Measurements from ENCODE around the gene APOBEC3A. TPM values are rescaled to one million over a fixed set of nuclear protein-coding genes. Genes with fewer than 3 reads are reported as not detected.
"Not testable (repeated sequence)": the region's sequence is repeated elsewhere in the genome, so short reads cannot be mapped to it uniquely, and the experiment has no call there.

The APOBEC3A gene
- polyA plus RNA-seq, 1 of the 3 experiments (the other 2 are of a cell fraction), result not detected

DNA sequence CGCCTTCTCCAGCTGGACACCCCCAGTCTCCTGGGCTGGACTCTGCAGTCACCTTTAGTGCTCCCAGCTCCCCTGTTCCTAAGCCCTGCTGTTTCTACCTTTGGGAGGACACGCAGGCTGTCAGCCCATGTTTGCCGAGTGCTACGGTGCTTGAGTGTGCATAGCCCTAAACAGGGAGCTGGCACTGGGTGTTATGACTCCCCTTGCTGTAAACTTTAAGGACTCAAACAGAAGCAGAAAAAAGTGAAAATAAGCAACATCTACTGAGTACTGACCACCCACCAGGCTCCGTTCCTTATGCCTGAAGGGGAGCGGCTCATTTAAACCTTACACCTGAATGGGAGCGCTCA, 17.4 kb downstream of the APOBEC3A start:
- no CpG with 5 or more reads among the region's 7 CpGs for WGBS (ENCODE audit: low lambda C conversion rate)
- Histone ChIP-seq H3K79me2 (ENCODE audit: insufficient read depth) (no peaks in the 10 kb centered on the region), H3K4me3 (ENCODE audit: low read depth in 2 of 2, low read length in 1 of 2) (no peak overlapping the region), H3K4me2 (no peak overlapping the region), H2AFZ (ENCODE audit: low read depth) (no peak overlapping the region), H3K27ac (ENCODE audit: low read depth in 2 of 2, low read length in 1 of 2) (no peak overlapping the region), H3K9ac (no peak overlapping the region), H3F3A (replicated peaks; ENCODE audit: insufficient read depth) (no peaks in the 10 kb centered on the region), H4K20me1 (ENCODE audit: insufficient read depth) (no peaks in the 10 kb centered on the region), H3K4me1 (ENCODE audit: control insufficient read depth in 1 of 2, insufficient read depth in 2 of 2, low read depth in 1 of 2, low read length in 1 of 2) (no peaks in the 10 kb centered on the region), H3K9me2 (no peaks in the 10 kb centered on the region), H3K9me3 (no peaks in the 10 kb centered on the region), H3K36me3 (replicated peaks in 1 of 2; ENCODE audit: control insufficient read depth in 1 of 2, insufficient read depth in 2 of 2, low read length in 1 of 2) (no peaks in the 10 kb centered on the region), H3K27me3 (ENCODE audit: insufficient read depth) (no peaks in the 10 kb centered on the region)
- CTCF ChIA-PET, result no interaction called here
- TF ChIP-seq MXI1 (IDR thresholded peaks at IDR 0.05; ENCODE audit: low read depth, low read length) (no peak), GABPA (IDR thresholded peaks at IDR 0.05; ENCODE audit: low read depth) (no peak), TEAD4 (IDR thresholded peaks at IDR 0.05; ENCODE audit: borderline replicate concordance, insufficient read depth) (no peak), TCF12 (IDR thresholded peaks at IDR 0.05) (no peak), JUND (IDR thresholded peaks at IDR 0.05) (no peak), NRF1 (IDR thresholded peaks at IDR 0.05; ENCODE audit: low read depth, low read length) (no peak), CHD2 (IDR thresholded peaks at IDR 0.05; ENCODE audit: low read length, partially characterized antibody) (no peak), RFX5 (IDR thresholded peaks at IDR 0.05; ENCODE audit: low read length) (no peak), EZH2phosphoT487 (IDR thresholded peaks at IDR 0.05; ENCODE audit: borderline replicate concordance, low read depth) (no peak), MEF2A (IDR thresholded peaks at IDR 0.05; ENCODE audit: borderline replicate concordance, low read depth) (no peak), RXRA (IDR thresholded peaks at IDR 0.05; ENCODE audit: borderline replicate concordance, low read depth) (no peak), FOSL2 (IDR thresholded peaks at IDR 0.05; ENCODE audit: borderline replicate concordance, low read depth) (no peak), EP300 (IDR thresholded peaks at IDR 0.05; ENCODE audit: borderline replicate concordance in 1 of 2, low read depth in 1 of 2, low read length in 1 of 2) (no peak), GATA2 (CRISPR knock-in tag; IDR thresholded peaks at IDR 0.05) (no peak)
- TF ChIP-seq, protein P1, sequence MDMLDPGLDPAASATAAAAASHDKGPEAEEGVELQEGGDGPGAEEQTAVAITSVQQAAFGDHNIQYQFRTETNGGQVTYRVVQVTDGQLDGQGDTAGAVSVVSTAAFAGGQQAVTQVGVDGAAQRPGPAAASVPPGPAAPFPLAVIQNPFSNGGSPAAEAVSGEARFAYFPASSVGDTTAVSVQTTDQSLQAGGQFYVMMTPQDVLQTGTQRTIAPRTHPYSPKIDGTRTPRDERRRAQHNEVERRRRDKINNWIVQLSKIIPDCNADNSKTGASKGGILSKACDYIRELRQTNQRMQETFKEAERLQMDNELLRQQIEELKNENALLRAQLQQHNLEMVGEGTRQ (IDR thresholded peaks at IDR 0.05; ENCODE audit: borderline replicate concordance, low read depth, low read length), result no peak
- TF ChIP-seq, protein P2, sequence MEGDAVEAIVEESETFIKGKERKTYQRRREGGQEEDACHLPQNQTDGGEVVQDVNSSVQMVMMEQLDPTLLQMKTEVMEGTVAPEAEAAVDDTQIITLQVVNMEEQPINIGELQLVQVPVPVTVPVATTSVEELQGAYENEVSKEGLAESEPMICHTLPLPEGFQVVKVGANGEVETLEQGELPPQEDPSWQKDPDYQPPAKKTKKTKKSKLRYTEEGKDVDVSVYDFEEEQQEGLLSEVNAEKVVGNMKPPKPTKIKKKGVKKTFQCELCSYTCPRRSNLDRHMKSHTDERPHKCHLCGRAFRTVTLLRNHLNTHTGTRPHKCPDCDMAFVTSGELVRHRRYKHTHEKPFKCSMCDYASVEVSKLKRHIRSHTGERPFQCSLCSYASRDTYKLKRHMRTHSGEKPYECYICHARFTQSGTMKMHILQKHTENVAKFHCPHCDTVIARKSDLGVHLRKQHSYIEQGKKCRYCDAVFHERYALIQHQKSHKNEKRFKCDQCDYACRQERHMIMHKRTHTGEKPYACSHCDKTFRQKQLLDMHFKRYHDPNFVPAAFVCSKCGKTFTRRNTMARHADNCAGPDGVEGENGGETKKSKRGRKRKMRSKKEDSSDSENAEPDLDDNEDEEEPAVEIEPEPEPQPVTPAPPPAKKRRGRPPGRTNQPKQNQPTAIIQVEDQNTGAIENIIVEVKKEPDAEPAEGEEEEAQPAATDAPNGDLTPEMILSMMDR (IDR thresholded peaks at IDR 0.05), result no peak
- TF ChIP-seq, protein P3, sequence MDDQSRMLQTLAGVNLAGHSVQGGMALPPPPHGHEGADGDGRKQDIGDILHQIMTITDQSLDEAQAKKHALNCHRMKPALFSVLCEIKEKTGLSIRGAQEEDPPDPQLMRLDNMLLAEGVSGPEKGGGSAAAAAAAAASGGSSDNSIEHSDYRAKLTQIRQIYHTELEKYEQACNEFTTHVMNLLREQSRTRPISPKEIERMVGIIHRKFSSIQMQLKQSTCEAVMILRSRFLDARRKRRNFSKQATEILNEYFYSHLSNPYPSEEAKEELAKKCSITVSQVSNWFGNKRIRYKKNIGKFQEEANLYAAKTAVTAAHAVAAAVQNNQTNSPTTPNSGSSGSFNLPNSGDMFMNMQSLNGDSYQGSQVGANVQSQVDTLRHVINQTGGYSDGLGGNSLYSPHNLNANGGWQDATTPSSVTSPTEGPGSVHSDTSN (IDR thresholded peaks at IDR 0.05), result no peak
- TF ChIP-seq, protein P4, sequence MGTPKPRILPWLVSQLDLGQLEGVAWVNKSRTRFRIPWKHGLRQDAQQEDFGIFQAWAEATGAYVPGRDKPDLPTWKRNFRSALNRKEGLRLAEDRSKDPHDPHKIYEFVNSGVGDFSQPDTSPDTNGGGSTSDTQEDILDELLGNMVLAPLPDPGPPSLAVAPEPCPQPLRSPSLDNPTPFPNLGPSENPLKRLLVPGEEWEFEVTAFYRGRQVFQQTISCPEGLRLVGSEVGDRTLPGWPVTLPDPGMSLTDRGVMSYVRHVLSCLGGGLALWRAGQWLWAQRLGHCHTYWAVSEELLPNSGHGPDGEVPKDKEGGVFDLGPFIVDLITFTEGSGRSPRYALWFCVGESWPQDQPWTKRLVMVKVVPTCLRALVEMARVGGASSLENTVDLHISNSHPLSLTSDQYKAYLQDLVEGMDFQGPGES (IDR thresholded peaks at IDR 0.05; ENCODE audit: low read depth, low read length), result no peak
- TF ChIP-seq, protein P5, sequence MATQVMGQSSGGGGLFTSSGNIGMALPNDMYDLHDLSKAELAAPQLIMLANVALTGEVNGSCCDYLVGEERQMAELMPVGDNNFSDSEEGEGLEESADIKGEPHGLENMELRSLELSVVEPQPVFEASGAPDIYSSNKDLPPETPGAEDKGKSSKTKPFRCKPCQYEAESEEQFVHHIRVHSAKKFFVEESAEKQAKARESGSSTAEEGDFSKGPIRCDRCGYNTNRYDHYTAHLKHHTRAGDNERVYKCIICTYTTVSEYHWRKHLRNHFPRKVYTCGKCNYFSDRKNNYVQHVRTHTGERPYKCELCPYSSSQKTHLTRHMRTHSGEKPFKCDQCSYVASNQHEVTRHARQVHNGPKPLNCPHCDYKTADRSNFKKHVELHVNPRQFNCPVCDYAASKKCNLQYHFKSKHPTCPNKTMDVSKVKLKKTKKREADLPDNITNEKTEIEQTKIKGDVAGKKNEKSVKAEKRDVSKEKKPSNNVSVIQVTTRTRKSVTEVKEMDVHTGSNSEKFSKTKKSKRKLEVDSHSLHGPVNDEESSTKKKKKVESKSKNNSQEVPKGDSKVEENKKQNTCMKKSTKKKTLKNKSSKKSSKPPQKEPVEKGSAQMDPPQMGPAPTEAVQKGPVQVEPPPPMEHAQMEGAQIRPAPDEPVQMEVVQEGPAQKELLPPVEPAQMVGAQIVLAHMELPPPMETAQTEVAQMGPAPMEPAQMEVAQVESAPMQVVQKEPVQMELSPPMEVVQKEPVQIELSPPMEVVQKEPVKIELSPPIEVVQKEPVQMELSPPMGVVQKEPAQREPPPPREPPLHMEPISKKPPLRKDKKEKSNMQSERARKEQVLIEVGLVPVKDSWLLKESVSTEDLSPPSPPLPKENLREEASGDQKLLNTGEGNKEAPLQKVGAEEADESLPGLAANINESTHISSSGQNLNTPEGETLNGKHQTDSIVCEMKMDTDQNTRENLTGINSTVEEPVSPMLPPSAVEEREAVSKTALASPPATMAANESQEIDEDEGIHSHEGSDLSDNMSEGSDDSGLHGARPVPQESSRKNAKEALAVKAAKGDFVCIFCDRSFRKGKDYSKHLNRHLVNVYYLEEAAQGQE (IDR thresholded peaks at IDR 0.05; ENCODE audit: low read depth, low read length), result no peak
- TF ChIP-seq, protein P6, sequence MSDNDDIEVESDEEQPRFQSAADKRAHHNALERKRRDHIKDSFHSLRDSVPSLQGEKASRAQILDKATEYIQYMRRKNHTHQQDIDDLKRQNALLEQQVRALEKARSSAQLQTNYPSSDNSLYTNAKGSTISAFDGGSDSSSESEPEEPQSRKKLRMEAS (IDR thresholded peaks at IDR 0.05; ENCODE audit: low read depth), result no peak
- no peak for DNase-seq
- POLR2A ChIA-PET, result no interaction called here

DNA sequence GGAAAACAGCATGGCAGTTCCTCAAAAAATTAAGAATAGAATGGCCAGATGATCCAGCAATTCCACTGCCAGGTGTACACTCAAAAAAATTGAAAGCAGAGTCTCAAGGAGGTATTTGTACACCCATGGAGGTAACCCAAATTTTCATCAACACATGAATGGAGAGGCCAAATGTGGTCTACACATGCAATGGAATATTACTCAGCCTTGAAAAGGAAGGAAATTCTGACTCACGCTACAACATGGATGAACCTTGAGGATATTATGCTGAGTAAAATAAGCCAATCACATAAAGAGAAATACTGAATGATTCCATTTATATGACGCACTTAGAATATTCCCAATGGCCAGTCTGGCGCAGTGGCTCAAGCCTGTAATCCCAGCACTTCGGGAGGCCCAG, 19.9 kb downstream of the APOBEC3A start:
- H3K27me3 ChIP-seq (ENCODE audit: insufficient read depth); H3K4me1 ChIP-seq (ENCODE audit: control insufficient read depth in 1 of 2, insufficient read depth in 2 of 2, low read depth in 1 of 2, low read length in 1 of 2); H4K20me1 ChIP-seq (ENCODE audit: insufficient read depth); H3K79me2 ChIP-seq (ENCODE audit: insufficient read depth); H3K4me3 ChIP-seq (ENCODE audit: low read depth in 2 of 2, low read length in 1 of 2); H3K27ac ChIP-seq (ENCODE audit: low read depth in 2 of 2, low read length in 1 of 2); H3K9me3 ChIP-seq; DNase-seq; H3K9me2 ChIP-seq; H3F3A ChIP-seq (replicated peaks; ENCODE audit: insufficient read depth); H3K4me2 ChIP-seq; H3K36me3 ChIP-seq (replicated peaks in 1 of 2; ENCODE audit: control insufficient read depth in 1 of 2, insufficient read depth in 2 of 2, low read length in 1 of 2); H2AFZ ChIP-seq (ENCODE audit: low read depth); H3K9ac ChIP-seq; POLR2A ChIA-PET; CTCF ChIA-PET: not testable (repeated sequence)
- no CpG with 5 or more reads among the region's 4 CpGs for WGBS (ENCODE audit: low lambda C conversion rate)
